SJSA1 (cell line): ENCODE measurements around the gene TBRG4. TPM values are rescaled to one million over a fixed set of nuclear protein-coding genes. Genes with fewer than 3 reads are reported as not detected.
A peak's percentile ranks its signal among the peaks of the same experiment; 100 is the strongest.

Experiments
- DNase-seq, 2 experiments: peaks; one replicate each; pipeline ENCODE4 v3.0.0-alpha.2; 2015 to 2020; ENCODE audit warnings: low spot score in 2 of 2, low read depth in 1 of 2
- H3K27ac ChIP-seq: fragments of 250-450 bp; sonication (Bioruptor Pico); 2 replicates; pipeline ENCODE4 v1.5.1; 2020; ENCODE audit warnings: mild to moderate bottlenecking, moderate library complexity
- H3K27me3 ChIP-seq: fragments of 250-450 bp; sonication (Bioruptor Pico); replicated peaks from 2 replicates; pipeline ENCODE4 v1.5.1; 2020; ENCODE audit warnings: mild to moderate bottlenecking, moderate library complexity
- H3K36me3 ChIP-seq: fragments of 250-450 bp; sonication (Bioruptor Pico); 2 replicates; pipeline ENCODE4 v1.5.1; 2020; ENCODE audit warnings: mild to moderate bottlenecking
- H3K4me1 ChIP-seq: fragments of 250-450 bp; sonication (Bioruptor Pico); replicated peaks from 2 replicates; pipeline ENCODE4 v1.6.1; 2021; ENCODE audit warnings: mild to moderate bottlenecking
- H3K4me3 ChIP-seq: fragments of 250-450 bp; sonication (Bioruptor Pico); 2 replicates; pipeline ENCODE4 v1.5.1; 2020; ENCODE audit warnings: mild to moderate bottlenecking
- H3K9me3 ChIP-seq: fragments of 250-450 bp; sonication (Bioruptor Pico); replicated peaks from 2 replicates; pipeline ENCODE4 v1.5.1; 2020; ENCODE audit warnings: mild to moderate bottlenecking
- total RNA-seq: library from RNA; depleted of rRNA; stranded (reverse); fragments of >200 nt; shearing (Covaris generic); gene quantifications from 2 replicates; pipeline ENCODE4 v1.2.3, GENCODE V29; 2014

Gene TBRG4
- total RNA-seq, 1 experiment from 2014 or later = 67.4 TPM

DNA sequence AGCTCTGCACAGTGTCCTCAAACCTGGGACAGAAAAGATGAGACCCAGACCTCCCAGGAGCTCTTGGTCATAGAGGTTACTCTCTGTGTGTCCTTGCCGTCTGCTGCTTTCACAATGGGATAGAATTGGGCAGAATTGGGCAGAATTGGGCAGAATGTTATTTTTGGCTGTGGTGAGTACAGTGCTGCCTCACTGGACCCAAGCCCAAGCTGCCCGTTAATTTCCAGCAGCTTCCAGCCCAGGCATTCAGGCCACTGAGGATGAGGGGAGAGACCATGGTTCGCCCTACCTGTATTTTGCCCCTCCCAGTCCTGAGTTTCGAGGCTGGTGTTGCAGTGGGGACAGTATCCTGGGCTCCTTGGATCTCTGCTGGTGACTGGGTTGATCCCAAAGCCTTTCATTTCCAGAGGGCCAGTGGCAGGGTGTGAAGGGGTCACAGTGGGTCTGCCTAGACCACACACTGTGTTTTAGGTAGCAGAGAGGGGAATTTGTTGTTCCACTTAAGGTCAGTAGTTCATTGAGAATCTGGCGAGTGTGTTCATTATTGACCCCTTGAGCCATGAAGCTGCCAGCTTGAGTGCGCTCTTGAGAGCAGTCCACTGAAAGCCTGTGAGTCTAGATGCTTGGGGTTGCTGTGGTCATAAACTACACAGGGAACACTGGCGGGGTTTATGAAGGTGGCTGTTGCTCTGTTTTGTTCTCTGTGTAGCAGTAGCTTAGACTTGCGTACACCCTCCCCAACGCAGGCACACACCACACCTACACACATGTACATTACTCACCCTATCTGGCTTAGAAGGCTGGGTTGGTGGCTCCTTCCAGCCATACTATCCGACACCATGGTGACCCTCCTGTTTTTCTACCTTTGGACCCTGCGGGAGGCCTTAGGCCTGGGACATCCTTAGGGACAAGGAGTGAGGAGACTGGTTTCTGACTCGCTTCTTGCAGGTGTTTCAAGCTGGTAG, 46.2 kb downstream of the TBRG4 start:
- Histone ChIP-seq H3K27me3 (no peaks in the 10 kb centered on the region), H3K36me3 (peaks cover 62% of the 10 kb centered on the region), H3K4me3 (no peak overlapping the region), H3K9me3 (no peaks in the 10 kb centered on the region), H3K4me1 (peaks cover 13% of the 10 kb centered on the region), H3K27ac (no peak overlapping the region)
- DNase-seq = peak in 1 of 2 experiments; percentile 24

DNA sequence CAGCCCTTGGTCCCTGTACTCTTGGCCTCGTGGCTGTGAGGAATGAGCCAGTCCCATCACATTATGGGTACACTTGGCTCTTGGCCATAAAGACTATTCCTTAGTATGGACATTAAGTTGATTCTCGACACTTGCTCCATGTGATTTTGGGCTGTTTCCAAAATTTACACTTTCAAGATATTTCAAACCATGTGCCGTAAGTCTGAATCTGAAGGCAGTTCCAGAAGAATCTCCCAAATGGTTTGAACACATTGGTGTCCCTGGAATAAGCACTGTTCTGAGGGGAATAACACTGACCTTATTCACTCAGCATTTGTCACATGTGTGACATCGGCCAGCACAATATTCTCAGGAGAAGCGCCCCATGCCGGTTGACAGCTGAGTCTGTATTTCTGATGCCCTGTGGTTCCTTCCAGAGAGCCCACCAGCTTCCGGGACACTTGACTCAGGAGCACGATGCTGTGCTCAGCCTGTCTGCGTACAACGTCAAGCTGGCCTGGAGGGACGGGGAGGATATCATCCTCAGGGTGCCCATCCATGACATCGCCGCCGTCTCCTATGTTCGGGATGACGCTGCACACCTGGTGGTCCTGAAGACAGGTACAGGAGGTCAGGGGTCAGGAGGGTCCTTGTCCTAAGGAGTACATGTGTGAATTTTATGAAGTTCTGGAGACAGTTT, 47.3 kb downstream of the TBRG4 start:
- peaks cover 13% of the 10 kb centered on the region for H3K4me1 ChIP-seq
- no peaks in the 10 kb centered on the region for H3K9me3 ChIP-seq
- no peaks in the 10 kb centered on the region for H3K27me3 ChIP-seq
- peaks cover 51% of the 10 kb centered on the region for H3K36me3 ChIP-seq
- no peak overlapping the region for H3K4me3 ChIP-seq
- no peak for DNase-seq
- no peak overlapping the region for H3K27ac ChIP-seq

DNA sequence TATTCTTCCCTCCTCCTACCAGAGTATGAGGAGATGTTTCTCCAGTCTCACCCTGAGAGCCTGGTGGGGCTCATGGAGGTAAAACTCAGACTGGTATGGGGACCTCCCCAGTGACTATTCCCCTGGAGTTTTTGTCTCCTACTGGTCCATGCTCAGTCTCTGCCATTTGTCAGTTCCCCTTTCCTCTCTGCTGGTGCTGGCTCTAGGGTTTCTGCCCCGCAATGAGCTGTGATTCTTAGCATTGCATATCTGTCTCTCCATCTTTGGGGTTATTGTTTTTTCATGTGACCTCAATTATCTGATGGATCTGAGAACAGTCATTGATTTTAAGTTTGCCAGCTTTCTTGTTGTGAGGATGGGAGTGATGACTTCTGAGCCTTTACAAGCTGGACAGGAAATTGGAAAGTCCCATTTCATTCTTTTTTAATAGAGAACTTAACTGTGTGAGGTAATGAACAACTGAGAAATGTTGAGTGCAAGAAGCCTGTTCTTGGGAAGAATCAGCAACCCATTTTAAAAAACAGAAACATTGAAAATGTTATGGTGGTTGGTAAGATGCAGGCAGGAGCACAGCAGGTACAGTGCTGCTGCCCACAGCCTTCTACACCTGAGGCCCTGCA, 49.6 kb downstream of the TBRG4 start:
- no peak overlapping the region for H3K4me3 ChIP-seq
- H3K27ac ChIP-seq = no peak overlapping the region
- H3K27me3 ChIP-seq = no peaks in the 10 kb centered on the region
- H3K4me1 ChIP-seq = peaks cover 13% of the 10 kb centered on the region
- no peaks in the 10 kb centered on the region for H3K9me3 ChIP-seq
- H3K36me3 ChIP-seq = peaks cover 32% of the 10 kb centered on the region
- DNase-seq = no peak

DNA sequence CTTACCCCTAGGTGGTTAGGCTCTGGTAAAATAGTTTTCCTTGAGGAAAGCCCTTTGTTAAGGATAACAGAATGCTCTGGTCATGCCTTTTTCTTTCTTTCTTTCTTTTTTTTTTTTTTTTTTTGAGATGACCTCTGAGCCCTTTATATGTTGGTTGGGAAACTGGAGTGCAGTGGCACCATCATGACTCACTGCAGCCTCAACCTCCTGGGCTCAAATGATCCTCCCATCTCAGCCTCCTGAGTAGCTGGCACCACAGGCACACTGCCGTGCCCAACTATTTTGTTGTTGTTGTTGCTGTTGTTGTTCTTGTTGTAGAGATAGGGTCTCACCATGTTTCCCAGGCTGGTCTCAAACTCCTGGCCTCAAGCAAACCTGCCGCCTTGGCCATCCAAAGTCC, 50.1 kb downstream of the TBRG4 start:
- no peak for DNase-seq
- Histone ChIP-seq H3K4me1 (peaks cover 13% of the 10 kb centered on the region), H3K27ac (no peak overlapping the region), H3K36me3 (peaks cover 29% of the 10 kb centered on the region), H3K4me3 (no peak overlapping the region), H3K27me3 (no peaks in the 10 kb centered on the region), H3K9me3 (no peaks in the 10 kb centered on the region)

DNA sequence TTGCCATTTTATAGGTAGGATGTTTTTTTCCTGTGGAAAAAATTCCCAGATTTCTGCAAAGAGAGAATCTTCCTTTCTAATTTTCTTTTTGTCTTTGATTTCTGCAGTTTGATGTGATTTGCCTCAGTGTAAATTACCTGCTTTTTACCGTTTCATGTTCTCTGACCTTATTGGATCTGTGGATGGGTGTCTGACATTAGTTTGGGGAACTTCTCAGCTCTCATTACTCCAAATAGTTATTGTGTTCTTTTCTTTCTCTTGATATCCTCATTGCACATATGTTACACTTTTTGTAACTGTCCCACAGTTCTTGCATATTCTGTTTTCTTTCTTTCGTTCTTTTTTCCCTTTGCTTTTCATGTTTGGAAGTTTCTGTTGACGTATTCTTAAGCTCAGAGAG, 51.2 kb downstream of the TBRG4 start:
- no peaks in the 10 kb centered on the region for H3K27me3 ChIP-seq
- H3K9me3 ChIP-seq = no peaks in the 10 kb centered on the region
- H3K36me3 ChIP-seq = peaks cover 26% of the 10 kb centered on the region
- no peak for DNase-seq
- peaks cover 8% of the 10 kb centered on the region for H3K4me1 ChIP-seq
- H3K27ac ChIP-seq = no peak overlapping the region
- no peak overlapping the region for H3K4me3 ChIP-seq

DNA sequence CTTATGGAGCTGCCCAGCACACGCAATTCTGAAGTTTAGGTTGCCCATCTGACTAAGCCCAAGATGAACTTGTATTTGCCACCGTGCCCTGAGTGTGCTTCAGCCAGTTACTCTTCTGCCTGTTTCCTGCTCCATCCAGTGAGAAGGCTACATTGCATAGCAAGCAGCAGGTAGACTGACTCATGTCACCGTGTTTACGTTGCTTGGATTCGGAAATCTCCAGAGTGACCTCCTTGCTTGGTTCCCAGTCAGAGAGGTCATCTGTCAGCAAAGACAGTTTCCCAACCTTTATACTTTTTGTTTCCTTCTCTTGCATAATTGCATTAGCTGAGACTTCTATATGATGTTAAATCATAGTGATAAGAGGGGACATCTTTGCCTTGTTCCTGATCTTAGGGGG, 53.6 kb downstream of the TBRG4 start:
- H3K36me3 ChIP-seq = 0 out of 2 replicates have a peak, but pooled peaks cover 6% of the 10 kb centered on the region
- no peaks in the 10 kb centered on the region for H3K27me3 ChIP-seq
- H3K4me3 ChIP-seq = no peak overlapping the region
- DNase-seq = no peak
- no peaks in the 10 kb centered on the region for H3K9me3 ChIP-seq
- 0 out of 2 replicates have a peak, but pooled peaks cover 4% of the 10 kb centered on the region for H3K4me1 ChIP-seq
- H3K27ac ChIP-seq = no peak overlapping the region

DNA sequence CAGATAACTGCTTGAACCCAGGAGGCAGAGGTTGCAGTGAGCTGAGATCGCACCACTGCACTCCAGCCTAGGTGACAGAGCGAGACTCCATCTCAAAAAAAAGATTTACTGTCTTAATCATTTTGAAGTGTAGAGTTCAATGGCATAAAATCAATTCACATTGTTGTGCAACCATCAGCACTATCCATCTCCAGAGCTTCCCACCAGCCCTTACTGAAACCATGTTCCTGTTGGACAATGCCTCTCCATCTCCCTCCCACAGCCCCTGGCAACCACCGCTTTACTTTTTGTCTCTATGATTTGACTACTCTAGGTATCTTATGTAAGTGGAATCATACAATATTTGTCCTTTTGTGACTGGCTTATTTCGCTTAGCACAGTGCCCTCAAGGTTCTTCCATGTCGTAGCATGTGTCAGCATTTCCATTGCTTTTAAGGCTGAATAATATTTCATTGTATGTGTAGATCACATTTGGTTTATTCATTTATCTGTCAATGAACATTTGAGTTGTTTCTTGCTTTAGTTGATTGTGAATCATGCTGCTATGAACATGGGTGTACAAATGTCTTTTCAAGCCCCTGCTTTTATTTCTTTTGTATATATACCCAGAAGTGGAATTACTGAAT, 55.8 kb downstream of the TBRG4 start:
- no peak for DNase-seq
- H3K36me3 ChIP-seq = peaks cover 9% of the 10 kb centered on the region; the same call in 1 of the 2 replicates
- no peaks in the 10 kb centered on the region for H3K27me3 ChIP-seq
- H3K4me1 ChIP-seq = 0 out of 2 replicates have a peak, but pooled peaks cover 4% of the 10 kb centered on the region
- no peak overlapping the region for H3K27ac ChIP-seq
- no peaks in the 10 kb centered on the region for H3K9me3 ChIP-seq
- H3K4me3 ChIP-seq = no peak overlapping the region

DNA sequence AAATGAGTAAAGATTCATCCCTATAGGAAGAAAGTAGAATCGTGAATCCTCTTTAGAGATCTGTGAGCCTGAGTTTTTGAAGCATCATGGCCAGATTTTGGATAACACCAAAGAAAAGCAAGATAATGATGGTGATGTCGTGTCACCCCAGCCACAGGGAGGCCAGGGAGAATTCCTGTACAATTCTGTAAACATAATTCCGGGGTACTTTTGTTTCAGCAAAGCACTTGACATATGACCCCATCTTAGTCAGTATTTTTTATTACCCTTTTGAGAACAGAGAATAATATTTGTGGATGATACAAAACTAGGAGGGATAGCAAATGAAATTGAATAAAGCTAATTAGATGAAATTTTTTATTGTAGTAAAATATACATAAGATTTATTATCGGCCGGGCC, 56.5 kb downstream of the TBRG4 start:
- no peaks in the 10 kb centered on the region for H3K27me3 ChIP-seq
- H3K36me3 ChIP-seq = peaks cover 16% of the 10 kb centered on the region
- 0 out of 2 replicates have a peak, but pooled peaks cover 4% of the 10 kb centered on the region for H3K4me1 ChIP-seq
- H3K27ac ChIP-seq = no peak overlapping the region
- H3K4me3 ChIP-seq = no peak overlapping the region
- no peak for DNase-seq
- no peaks in the 10 kb centered on the region for H3K9me3 ChIP-seq

DNA sequence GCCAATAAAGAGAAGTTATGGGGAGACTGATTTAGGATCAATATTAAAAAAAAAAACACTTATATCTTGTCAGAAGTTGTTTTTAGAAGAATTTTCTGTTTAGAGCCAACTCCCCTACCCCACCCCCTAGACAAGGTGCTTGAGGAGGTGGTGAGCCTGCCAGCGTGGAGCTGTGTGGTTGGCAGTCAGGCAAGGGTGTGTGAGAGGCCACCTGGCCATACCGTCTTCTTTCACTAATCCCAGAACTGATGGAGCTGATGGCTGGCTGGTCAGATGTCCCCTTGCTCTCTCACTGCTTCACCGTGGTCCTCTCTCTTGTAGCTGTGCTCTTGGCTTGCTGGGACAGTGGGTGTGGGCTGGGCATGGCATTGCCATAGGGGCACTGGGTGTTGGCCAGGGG, 57.1 kb downstream of the TBRG4 start:
- Histone ChIP-seq H3K27me3 (no peaks in the 10 kb centered on the region), H3K27ac (no peak overlapping the region), H3K4me1 (0 out of 2 replicates have a peak, but pooled peaks cover 4% of the 10 kb centered on the region), H3K9me3 (no peaks in the 10 kb centered on the region), H3K36me3 (peaks cover 17% of the 10 kb centered on the region), H3K4me3 (no peak overlapping the region)
- no peak for DNase-seq

DNA sequence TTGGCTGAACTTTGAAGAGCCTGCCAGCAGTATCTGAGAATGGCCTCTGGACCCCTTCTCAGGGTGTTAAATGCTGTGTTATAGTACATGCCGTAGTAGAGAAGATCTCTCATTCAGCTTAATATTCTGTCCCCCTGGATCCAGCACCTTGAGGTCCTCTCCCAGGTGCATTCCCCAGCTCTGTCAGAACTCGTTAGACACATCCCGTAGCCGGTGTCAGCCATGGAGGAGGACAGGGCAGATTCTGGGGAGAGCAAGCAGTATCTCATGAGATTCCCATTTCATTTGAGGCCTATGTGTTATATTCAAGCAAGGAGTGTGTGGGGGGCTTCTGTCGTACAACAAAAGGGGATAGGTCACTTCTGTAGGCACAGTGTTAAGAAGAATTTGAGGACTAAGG, 57.6 kb downstream of the TBRG4 start:
- no peaks in the 10 kb centered on the region for H3K27me3 ChIP-seq
- H3K27ac ChIP-seq = no peak overlapping the region
- H3K9me3 ChIP-seq = no peaks in the 10 kb centered on the region
- DNase-seq = no peak
- H3K4me3 ChIP-seq = no peak overlapping the region
- H3K4me1 ChIP-seq = 0 out of 2 replicates have a peak, but pooled peaks cover 4% of the 10 kb centered on the region
- peaks cover 17% of the 10 kb centered on the region for H3K36me3 ChIP-seq

DNA sequence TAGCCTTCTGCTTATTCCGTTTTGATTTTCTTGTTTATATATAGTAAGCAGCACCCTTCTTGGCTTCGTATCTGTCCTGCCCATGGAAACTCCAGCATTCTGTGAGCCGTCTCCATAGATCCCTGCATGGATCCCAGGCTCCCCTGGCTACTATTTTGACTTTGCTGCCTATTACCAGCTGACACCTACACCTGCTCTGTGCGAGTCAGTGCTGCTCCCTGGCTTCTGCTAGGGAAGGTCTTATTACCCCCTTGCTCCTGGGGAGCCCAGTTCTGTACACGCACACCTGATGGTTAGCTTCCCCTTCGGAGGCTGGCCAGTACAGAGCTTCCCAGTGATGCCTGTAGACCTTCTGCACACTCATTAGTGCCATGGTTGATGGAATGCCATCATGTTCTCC, 58.1 kb downstream of the TBRG4 start:
- H3K4me1 ChIP-seq = 0 out of 2 replicates have a peak, but pooled peaks cover 4% of the 10 kb centered on the region
- no peaks in the 10 kb centered on the region for H3K9me3 ChIP-seq
- no peak for DNase-seq
- H3K36me3 ChIP-seq = peaks cover 17% of the 10 kb centered on the region
- H3K27me3 ChIP-seq = no peaks in the 10 kb centered on the region
- H3K4me3 ChIP-seq = no peak overlapping the region
- H3K27ac ChIP-seq = no peak overlapping the region

DNA sequence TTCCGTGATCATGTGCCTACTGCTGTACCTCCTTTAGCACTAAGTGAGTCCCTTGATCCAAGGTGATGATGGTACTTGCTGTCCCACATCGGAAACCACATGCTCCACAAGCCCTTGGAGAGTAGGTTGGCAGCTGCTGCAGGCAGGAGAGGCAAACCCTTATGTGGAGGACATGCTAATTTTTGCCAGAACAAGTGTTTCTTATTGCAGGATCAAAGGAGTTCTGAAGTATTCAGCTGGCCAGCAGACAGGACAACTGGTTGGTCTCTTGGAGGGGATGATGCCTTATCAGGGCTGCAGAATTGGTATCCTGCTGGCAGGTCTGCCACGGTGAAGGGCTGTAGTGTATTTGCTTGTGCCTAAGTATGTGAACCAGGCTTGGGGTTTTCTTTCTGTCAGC, 59.5 kb downstream of the TBRG4 start:
- H3K4me3 ChIP-seq = no peak overlapping the region
- no peak overlapping the region for H3K27ac ChIP-seq
- H3K27me3 ChIP-seq = no peaks in the 10 kb centered on the region
- H3K36me3 ChIP-seq = peaks cover 23% of the 10 kb centered on the region
- no peak for DNase-seq
- H3K4me1 ChIP-seq = 0 out of 2 replicates have a peak, but pooled peaks cover 4% of the 10 kb centered on the region
- no peaks in the 10 kb centered on the region for H3K9me3 ChIP-seq

DNA sequence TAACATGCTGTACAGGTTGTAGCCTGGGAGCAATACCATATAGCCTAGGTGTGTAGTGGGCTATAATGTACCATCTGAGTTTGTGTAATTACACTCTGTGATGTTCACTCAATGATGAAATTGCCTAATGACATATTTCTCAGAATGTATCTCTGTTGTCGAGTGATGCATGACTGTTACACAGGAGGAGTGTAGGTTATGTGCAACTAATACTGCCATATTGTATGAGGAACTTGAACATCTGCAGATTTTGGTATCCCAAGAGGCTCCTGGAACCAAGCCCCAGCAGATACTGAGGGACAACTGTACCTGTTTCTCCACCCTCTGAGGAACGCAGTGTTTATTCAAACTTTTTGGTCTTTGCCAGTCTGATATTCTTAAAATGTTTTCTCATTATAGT, 61.3 kb downstream of the TBRG4 start:
- Histone ChIP-seq H3K9me3 (no peaks in the 10 kb centered on the region), H3K36me3 (peaks cover 29% of the 10 kb centered on the region), H3K27me3 (no peaks in the 10 kb centered on the region; the same call in 1 of the 2 replicates), H3K4me3 (no peak overlapping the region), H3K4me1 (0 out of 2 replicates have a peak, but pooled peaks cover 4% of the 10 kb centered on the region), H3K27ac (no peak overlapping the region)
- no peak for DNase-seq
